Measurements from ENCODE around the gene C1QBP. TPM values are rescaled to one million over a fixed set of nuclear protein-coding genes. Genes with fewer than 3 reads are reported as not detected.
A peak's percentile ranks its signal among the peaks of the same experiment; 100 is the strongest.

Gene C1QBP, protein sequence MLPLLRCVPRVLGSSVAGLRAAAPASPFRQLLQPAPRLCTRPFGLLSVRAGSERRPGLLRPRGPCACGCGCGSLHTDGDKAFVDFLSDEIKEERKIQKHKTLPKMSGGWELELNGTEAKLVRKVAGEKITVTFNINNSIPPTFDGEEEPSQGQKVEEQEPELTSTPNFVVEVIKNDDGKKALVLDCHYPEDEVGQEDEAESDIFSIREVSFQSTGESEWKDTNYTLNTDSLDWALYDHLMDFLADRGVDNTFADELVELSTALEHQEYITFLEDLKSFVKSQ
- 100 to 1,000 TPM in 3 of 4 donors, 10 to 100 TPM in 1; 89.4 to 153 (median 119) TPM for total RNA-seq

DNA sequence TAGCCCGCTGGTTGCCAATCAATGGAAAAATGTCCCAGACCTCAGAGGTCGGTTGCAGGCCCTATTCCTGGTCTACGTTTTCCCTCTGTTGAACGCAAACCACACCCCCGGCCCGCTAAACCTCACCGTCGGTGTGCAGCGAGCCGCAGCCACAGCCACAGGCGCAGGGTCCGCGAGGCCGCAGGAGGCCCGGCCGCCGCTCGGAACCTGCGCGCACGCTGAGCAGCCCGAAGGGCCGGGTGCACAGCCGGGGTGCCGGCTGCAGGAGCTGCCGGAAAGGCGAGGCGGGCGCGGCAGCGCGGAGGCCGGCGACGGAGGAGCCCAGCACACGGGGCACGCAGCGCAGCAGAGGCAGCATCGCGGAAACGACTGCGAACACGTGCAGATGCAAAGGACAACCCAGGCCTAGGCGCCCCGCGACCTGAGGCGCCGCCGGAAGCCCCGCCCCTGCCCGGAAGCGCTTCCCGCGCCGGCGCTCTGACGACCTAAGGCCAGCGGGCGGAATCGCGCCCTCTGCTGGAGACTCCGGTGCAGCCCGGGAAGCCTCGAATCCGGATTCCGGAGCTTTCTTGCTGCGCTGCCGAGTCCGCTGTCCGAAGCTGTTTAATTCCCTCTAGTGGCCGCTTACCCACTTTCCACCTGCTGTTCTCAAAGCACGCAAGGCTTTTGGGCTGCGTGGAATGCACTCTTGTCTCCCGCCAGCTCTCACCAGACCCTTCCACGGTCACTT is at the start of gene C1QBP:
Gene C1QBP, minus strand, starts transcription at position 440 of the 730 bp plus-strand sequence. Its CDS starts 82 bp downstream, at position 358.
- peak; percentile 89 to 97 for DNase-seq (ENCODE audit: low spot score in 2 of 2)
- no peak for TF ChIP-seq POLR2A (IDR thresholded peaks at IDR 0.05)
- TF ChIP-seq, protein P1, sequence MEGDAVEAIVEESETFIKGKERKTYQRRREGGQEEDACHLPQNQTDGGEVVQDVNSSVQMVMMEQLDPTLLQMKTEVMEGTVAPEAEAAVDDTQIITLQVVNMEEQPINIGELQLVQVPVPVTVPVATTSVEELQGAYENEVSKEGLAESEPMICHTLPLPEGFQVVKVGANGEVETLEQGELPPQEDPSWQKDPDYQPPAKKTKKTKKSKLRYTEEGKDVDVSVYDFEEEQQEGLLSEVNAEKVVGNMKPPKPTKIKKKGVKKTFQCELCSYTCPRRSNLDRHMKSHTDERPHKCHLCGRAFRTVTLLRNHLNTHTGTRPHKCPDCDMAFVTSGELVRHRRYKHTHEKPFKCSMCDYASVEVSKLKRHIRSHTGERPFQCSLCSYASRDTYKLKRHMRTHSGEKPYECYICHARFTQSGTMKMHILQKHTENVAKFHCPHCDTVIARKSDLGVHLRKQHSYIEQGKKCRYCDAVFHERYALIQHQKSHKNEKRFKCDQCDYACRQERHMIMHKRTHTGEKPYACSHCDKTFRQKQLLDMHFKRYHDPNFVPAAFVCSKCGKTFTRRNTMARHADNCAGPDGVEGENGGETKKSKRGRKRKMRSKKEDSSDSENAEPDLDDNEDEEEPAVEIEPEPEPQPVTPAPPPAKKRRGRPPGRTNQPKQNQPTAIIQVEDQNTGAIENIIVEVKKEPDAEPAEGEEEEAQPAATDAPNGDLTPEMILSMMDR (IDR thresholded peaks at IDR 0.05) = peak in 1 of 3 donors; percentile 98
- intact Hi-C loops (cut with DNase I; ENCODE audit: low total_unique reads) = no loop called here
- WGBS, 2 donors = 0 to 1% methylated on average over 31 to 69 of the region's 75 CpGs
- peak within 1 kb of the TSS; percentile 81 for H3K4me3 ChIP-seq (ENCODE audit: low read depth, poor library complexity, severe bottlenecking)

DNA sequence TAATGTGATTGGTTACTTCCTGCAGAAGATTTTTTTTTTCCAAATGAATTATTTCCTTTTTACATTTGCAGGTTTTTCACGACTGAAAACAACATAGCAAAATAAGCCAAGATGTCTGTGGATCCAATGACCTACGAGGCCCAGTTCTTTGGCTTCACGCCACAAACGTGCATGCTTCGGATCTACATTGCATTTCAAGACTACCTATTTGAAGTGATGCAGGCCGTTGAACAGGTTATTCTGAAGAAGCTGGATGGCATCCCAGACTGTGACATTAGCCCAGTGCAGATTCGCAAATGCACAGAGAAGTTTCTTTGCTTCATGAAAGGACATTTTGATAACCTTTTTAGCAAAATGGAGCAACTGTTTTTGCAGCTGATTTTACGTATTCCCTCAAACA is 49.8 kb upstream of the C1QBP start:
- WGBS, 2 donors = 56 to 60% methylated on average over 8 of the region's 8 CpGs
- no peak for TF ChIP-seq POLR2A (IDR thresholded peaks at IDR 0.05)
- TF ChIP-seq, protein P1 (IDR thresholded peaks at IDR 0.05) = no peak
- intact Hi-C loops (cut with DNase I; ENCODE audit: low total_unique reads) = no loop called here
- DNase-seq (ENCODE audit: low spot score in 2 of 2) = peak; percentile 34 to 79
- H3K4me3 ChIP-seq (ENCODE audit: low read depth, poor library complexity, severe bottlenecking) = no peak overlapping the region

DNA sequence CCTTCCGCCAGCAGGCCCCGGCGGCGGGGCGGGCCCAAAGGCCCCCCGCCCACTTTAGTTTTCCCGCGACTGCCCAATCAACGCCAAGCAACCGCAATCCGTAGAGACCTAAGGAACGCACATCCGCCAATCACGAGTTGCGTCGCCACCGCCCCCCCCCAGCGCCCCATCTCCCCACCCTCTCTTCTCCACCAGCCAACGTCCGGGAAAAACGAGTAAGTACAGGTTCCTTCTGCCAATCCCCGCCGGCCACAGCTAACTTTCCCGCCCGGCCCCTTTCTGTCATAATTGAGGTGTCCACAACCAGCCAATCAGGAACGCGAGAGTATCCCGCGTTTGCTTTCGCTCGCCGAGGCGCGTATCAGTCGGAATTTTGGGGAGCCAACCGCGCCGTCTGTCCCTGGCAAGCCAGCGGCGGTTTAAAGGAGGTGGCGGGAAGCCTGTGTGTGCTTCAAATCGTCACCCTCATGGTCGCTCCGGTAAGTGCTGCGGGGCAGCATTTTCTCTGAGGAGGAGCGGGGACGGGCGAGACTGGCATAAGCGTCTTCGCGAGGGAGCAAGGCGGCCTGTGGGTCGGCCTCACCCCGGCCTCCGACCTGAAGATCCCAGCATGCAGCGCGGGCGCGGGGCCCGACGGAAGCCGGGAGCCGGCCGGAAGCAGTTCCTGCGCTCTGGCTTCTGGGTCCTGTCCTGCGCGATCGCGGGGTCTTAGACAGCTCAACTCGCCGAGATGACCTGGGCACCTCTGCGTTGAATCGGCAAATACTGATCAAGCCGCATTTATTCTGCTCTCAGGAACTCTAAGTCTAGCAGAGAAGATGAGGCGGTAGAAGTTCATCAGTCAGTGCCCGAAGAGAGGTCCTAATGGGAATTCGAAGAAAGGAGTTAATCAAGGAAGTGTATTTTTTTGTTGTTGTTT is 47.5 kb upstream of the C1QBP start, which contains the start of gene MIS12:
Gene MIS12, plus strand, starts transcription at position 361 of the 919 bp plus-strand sequence. CDS start 2,297 bp downstream, outside the sequence.
- WGBS, 2 donors = 0% methylated on average over 52 to 71 of the region's 77 CpGs
- intact Hi-C loops (cut with DNase I; ENCODE audit: low total_unique reads) = no loop called here
- no peak for TF ChIP-seq POLR2A (IDR thresholded peaks at IDR 0.05)
- TF ChIP-seq, protein P1 (IDR thresholded peaks at IDR 0.05) = no peak
- DNase-seq (ENCODE audit: low spot score in 2 of 2) = peak; percentile 99 to 100
- H3K4me3 ChIP-seq (ENCODE audit: low read depth, poor library complexity, severe bottlenecking) = peak within 1 kb of the TSS; percentile 92

GRCh38 chr17:5485270-5486205 is 46.6 kb upstream of the C1QBP start, which contains the start of gene DERL2:
Gene DERL2, minus strand, starts transcription at chr17:5486178. Its CDS starts 17 bp downstream, at chr17:5486161.
- intact Hi-C loops (cut with DNase I; ENCODE audit: low total_unique reads) = no loop called here
- WGBS, 2 donors = 5 to 7% methylated on average over 22 to 29 of the region's 29 CpGs

More at GRCh38 chr17:5485270-5486205, 46.6 kb upstream of the C1QBP start, which contains the start of gene DERL2:
- TF ChIP-seq, protein P1 (IDR thresholded peaks at IDR 0.05) = no peak
- no peak for TF ChIP-seq POLR2A (IDR thresholded peaks at IDR 0.05)
- DNase-seq (ENCODE audit: low spot score in 2 of 2) = peak in 1 of 2 donors; percentile 78
- H3K4me3 ChIP-seq (ENCODE audit: low read depth, poor library complexity, severe bottlenecking) = peak within 1 kb of the TSS; percentile 92
